Measurements from ENCODE around the gene PPIL6.
A peak's percentile ranks its signal among the peaks of the same experiment; 100 is the strongest.
"Not testable (repeated sequence)": the region's sequence is repeated elsewhere in the genome, so short reads cannot be mapped to it uniquely, and the experiment has no call there.

Gene PPIL6

DNA sequence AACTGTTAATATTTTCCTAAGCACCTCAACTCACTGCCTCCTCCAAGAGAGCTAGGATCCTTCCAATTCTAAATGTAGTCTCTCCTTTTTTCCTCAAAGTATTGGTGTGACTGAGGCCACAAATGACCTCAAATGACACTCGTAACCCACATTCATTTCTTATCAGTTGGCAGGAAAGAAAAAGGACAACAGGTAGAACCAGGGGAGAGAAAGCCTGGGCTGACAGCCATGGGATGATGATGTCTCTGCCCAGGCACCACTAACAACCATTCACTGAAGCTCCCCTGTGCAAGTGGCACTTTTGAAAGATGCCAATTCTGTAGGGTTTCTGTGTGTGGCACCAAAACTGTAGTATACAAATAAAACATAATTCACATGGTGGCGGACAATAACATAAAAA lies 35.2 kb upstream of the PPIL6 start:
- H3K9me3 Mint-ChIP-seq: no peaks in the 10 kb centered on the region
- no peaks in the 10 kb centered on the region for H3K27me3 Mint-ChIP-seq (ENCODE audit: low read depth)
- H3K27ac Mint-ChIP-seq: peak overlapping the region; percentile 19
- H3K4me1 Mint-ChIP-seq (ENCODE audit: low read depth): peaks cover 75% of the 10 kb centered on the region
- DNase-seq (ENCODE audit: low spot score): no peak
- H3K36me3 Mint-ChIP-seq (ENCODE audit: low read depth): peaks cover 86% of the 10 kb centered on the region
- peak overlapping the region; percentile 7 for H3K4me3 Mint-ChIP-seq

DNA sequence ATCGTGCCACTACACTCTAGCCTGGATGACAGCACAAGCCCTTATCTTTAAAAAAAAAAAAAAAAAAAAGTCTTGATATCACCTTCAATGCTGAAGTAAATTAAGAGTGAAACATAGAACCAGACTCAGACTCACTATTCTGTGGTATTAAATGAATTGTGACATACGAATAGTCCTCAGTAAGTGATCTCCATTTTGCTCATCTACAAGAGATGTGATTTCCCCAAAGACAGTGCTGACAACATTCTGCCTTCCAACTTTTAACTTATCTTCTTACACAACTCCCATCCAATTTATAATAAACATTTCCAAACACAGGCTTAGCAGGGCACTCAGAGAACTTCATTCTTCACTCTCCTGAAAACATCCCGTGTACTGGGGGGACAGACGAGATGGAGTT lies 34.6 kb upstream of the PPIL6 start:
- H3K27ac Mint-ChIP-seq: peak overlapping the region; percentile 15
- H3K4me1 Mint-ChIP-seq (ENCODE audit: low read depth): peaks cover 72% of the 10 kb centered on the region
- peaks cover 87% of the 10 kb centered on the region for H3K36me3 Mint-ChIP-seq (ENCODE audit: low read depth)
- no peaks in the 10 kb centered on the region for H3K9me3 Mint-ChIP-seq
- no peaks in the 10 kb centered on the region for H3K27me3 Mint-ChIP-seq (ENCODE audit: low read depth)
- H3K4me3 Mint-ChIP-seq: no peak overlapping the region
- DNase-seq (ENCODE audit: low spot score): no peak

GRCh38 chr6:109473120-109473519 lies 32.7 kb upstream of the PPIL6 start:
- Mint-ChIP-seq H3K36me3 (ENCODE audit: low read depth) (peaks cover 88% of the 10 kb centered on the region), H3K4me3 (peak overlapping the region; percentile 31)

GRCh38 chr6:109472132-109472995 lies 31.9 kb upstream of the PPIL6 start:
- no peak for DNase-seq (ENCODE audit: low spot score)
- peak overlapping the region; percentile 31 for H3K4me3 Mint-ChIP-seq
- peaks cover 88% of the 10 kb centered on the region for H3K36me3 Mint-ChIP-seq (ENCODE audit: low read depth)
- H3K27me3 Mint-ChIP-seq (ENCODE audit: low read depth): no peaks in the 10 kb centered on the region
- H3K27ac Mint-ChIP-seq: peak overlapping the region; percentile 77
- H3K4me1 Mint-ChIP-seq (ENCODE audit: low read depth): peaks cover 67% of the 10 kb centered on the region
- H3K9me3 Mint-ChIP-seq: no peaks in the 10 kb centered on the region

More at GRCh38 chr6:109473120-109473519, 32.7 kb upstream of the PPIL6 start:
- H3K27me3 Mint-ChIP-seq (ENCODE audit: low read depth): no peaks in the 10 kb centered on the region
- H3K27ac Mint-ChIP-seq: peak overlapping the region; percentile 77
- DNase-seq (ENCODE audit: low spot score): no peak
- H3K9me3 Mint-ChIP-seq: no peaks in the 10 kb centered on the region
- H3K4me1 Mint-ChIP-seq (ENCODE audit: low read depth): peaks cover 72% of the 10 kb centered on the region

DNA sequence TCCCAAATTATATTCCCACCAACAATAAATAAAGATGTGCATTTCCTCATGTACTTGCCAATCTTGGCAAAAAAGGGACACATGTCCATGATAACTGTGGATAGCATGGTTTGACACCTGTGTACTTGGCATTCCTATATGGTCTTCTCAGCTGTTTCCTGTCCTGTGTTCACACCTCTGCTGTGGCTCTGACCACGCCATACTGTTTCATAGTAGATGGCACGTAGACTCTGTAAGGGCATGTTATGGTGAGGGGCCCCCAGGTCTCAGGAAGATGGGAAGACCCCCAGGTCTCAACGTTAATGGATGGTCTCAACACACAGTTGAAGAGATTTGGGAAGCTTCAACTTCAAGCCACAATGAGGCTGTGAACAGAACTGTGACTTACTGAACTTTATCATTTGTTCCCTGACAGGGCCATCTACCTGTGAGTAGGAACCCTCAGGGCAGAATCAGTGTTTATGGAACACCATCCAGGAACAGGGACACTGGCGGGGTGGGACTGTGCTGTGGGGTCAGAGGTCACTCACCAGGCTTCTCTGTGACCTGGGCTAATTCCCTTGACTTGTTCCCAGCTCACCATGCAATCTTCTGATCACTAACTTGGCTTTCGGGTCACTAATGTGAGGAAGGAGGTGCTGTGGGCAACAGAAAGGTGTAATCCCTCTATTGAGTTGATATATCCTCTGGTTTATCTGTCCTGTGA lies 30.8 kb upstream of the PPIL6 start:
- peaks cover 91% of the 10 kb centered on the region for H3K36me3 Mint-ChIP-seq (ENCODE audit: low read depth)
- peak overlapping the region; percentile 58 for H3K27ac Mint-ChIP-seq
- no peak for DNase-seq (ENCODE audit: low spot score)
- H3K9me3 Mint-ChIP-seq: no peaks in the 10 kb centered on the region
- peaks cover 64% of the 10 kb centered on the region for H3K4me1 Mint-ChIP-seq (ENCODE audit: low read depth)
- H3K4me3 Mint-ChIP-seq: no peak overlapping the region
- H3K27me3 Mint-ChIP-seq (ENCODE audit: low read depth): no peaks in the 10 kb centered on the region

DNA sequence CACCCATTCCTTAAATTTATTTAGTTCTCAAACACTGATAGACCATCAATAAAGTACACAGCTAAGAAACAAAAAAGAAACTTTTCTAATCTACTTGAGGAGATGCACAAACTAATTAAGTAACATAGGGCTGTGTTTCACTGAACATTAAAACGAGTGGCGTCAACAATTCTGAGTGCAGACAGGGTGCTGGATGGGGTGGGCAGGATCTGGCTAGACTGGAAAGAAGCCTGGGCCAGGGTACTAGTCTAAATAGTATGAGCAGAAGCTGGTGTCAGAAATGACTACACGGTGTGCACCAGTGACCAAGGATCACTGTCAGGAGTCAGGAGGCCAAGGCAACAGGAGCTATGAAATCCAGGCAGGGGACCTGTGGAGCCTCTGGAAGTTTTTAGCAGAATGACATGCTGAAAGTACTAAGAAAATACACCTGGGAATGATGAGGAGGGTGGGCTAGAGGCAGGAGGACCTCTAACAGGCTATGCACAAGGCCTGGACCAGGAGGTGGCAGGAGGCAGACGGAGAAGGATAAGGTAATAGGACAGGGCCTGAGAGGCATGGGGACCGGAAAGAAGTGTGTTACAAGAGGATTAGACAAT lies 29.3 kb upstream of the PPIL6 start:
- peak overlapping the region; percentile 43 for H3K27ac Mint-ChIP-seq
- no peak overlapping the region for H3K4me3 Mint-ChIP-seq
- peaks cover 92% of the 10 kb centered on the region for H3K36me3 Mint-ChIP-seq (ENCODE audit: low read depth)
- no peak for DNase-seq (ENCODE audit: low spot score)
- H3K27me3 Mint-ChIP-seq (ENCODE audit: low read depth): no peaks in the 10 kb centered on the region
- H3K9me3 Mint-ChIP-seq: no peaks in the 10 kb centered on the region
- H3K4me1 Mint-ChIP-seq (ENCODE audit: low read depth): peaks cover 60% of the 10 kb centered on the region

- Mint-ChIP-seq H3K4me3 (no peak overlapping the region), H3K9me3 (no peaks in the 10 kb centered on the region), H3K27me3 (ENCODE audit: low read depth) (no peaks in the 10 kb centered on the region), H3K36me3 (ENCODE audit: low read depth) (peaks cover 89% of the 10 kb centered on the region), H3K27ac (peak overlapping the region; percentile 59), H3K4me1 (ENCODE audit: low read depth) (peaks cover 59% of the 10 kb centered on the region)
- no peak for DNase-seq (ENCODE audit: low spot score)
These were observed 27.3 kb upstream of the PPIL6 start for GRCh38 chr6:109467696-109468095.

GRCh38 chr6:109466212-109466923 lies 25.9 kb upstream of the PPIL6 start:
- Mint-ChIP-seq H3K9me3 (no peaks in the 10 kb centered on the region), H3K36me3 (ENCODE audit: low read depth) (peaks cover 87% of the 10 kb centered on the region), H3K4me1 (ENCODE audit: low read depth) (peaks cover 55% of the 10 kb centered on the region), H3K27me3 (ENCODE audit: low read depth) (no peaks in the 10 kb centered on the region), H3K27ac (no peak overlapping the region), H3K4me3 (no peak overlapping the region)
- no peak for DNase-seq (ENCODE audit: low spot score)

DNA sequence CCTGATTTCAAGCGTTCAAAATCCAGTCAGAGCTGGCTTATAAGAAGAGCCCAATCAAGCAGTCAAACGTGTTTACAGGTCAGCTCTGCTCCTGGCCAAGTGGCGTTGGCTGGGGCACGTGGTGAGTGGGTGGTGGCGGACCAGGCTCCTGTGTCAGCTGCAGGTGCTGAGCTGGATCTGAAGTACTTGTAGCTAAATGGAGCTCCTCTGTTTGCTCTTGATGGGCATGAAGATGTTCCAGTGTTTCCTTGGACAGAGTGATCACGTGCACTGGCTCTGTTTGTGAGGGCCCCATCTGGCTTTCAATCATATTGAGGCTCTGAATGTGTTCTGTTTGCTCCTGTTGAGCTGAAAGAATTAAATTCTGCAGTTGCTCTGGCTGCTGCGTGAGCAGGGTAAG lies 25.3 kb upstream of the PPIL6 start:
- no peaks in the 10 kb centered on the region for H3K27me3 Mint-ChIP-seq (ENCODE audit: low read depth)
- no peak for DNase-seq (ENCODE audit: low spot score)
- no peak overlapping the region for H3K27ac Mint-ChIP-seq
- H3K36me3 Mint-ChIP-seq (ENCODE audit: low read depth): peaks cover 87% of the 10 kb centered on the region
- no peak overlapping the region for H3K4me3 Mint-ChIP-seq
- H3K4me1 Mint-ChIP-seq (ENCODE audit: low read depth): peaks cover 54% of the 10 kb centered on the region
- peaks cover 4% of the 10 kb centered on the region for H3K9me3 Mint-ChIP-seq

GRCh38 chr6:109461733-109462526 lies 21.5 kb upstream of the PPIL6 start:
- Mint-ChIP-seq H3K27ac (peak overlapping the region; percentile 21), H3K36me3 (ENCODE audit: low read depth) (peaks cover 57% of the 10 kb centered on the region), H3K4me1 (ENCODE audit: low read depth) (peaks cover 58% of the 10 kb centered on the region), H3K9me3 (peaks cover 4% of the 10 kb centered on the region), H3K27me3 (ENCODE audit: low read depth) (no peaks in the 10 kb centered on the region), H3K4me3 (no peak overlapping the region)
- DNase-seq (ENCODE audit: low spot score): no peak

- not testable (repeated sequence) for DNase-seq (ENCODE audit: low spot score); H3K27ac Mint-ChIP-seq; H3K9me3 Mint-ChIP-seq; H3K27me3 Mint-ChIP-seq (ENCODE audit: low read depth); H3K4me3 Mint-ChIP-seq
- Mint-ChIP-seq H3K4me1 (ENCODE audit: low read depth) (peaks cover 61% of the 10 kb centered on the region), H3K36me3 (ENCODE audit: low read depth) (peaks cover 51% of the 10 kb centered on the region)
These were observed 20.8 kb upstream of the PPIL6 start for GRCh38 chr6:109461205-109461604.

DNA sequence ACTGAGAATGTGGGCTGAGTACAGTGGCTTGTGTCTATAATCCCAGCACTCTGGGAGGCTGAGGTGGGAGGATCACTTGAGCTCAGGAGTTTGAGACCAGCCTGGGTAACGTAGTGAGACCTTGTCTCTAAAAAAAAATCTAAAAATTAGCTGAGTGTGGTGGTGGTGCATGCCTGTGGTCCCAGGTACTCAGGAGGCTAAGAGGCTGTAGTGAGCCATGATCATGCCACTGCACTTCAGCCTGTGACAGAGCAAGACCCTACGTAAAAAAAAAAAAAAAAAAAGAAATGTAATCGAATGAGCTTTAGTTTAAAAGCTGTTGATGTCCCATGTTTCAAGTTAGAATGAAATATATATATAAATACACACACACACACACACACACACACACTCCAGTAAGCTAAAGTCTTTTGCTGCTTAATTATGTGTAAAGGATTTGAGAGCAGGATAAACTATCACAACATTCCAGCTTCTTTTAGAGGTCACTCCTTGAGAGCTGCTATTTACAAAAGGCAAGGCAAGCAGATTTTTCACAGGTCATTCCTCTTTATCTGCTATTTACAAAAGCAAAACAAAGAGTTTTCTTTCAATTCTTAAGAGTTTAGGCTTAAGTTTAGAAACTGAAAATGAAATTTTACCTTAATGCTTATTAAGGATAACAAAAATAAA lies 19.9 kb upstream of the PPIL6 start:
- H3K4me1 Mint-ChIP-seq (ENCODE audit: low read depth): peaks cover 55% of the 10 kb centered on the region
- H3K4me3 Mint-ChIP-seq: no peak overlapping the region
- H3K27ac Mint-ChIP-seq: peak overlapping the region; percentile 69
- H3K36me3 Mint-ChIP-seq (ENCODE audit: low read depth): peaks cover 42% of the 10 kb centered on the region
- DNase-seq (ENCODE audit: low spot score): no peak
- H3K9me3 Mint-ChIP-seq: peaks cover 4% of the 10 kb centered on the region
- no peaks in the 10 kb centered on the region for H3K27me3 Mint-ChIP-seq (ENCODE audit: low read depth)
